Coronary artery (tissue), 2 donors: Measurements from ENCODE around the gene GNG10.
"Not testable (repeated sequence)": the region's sequence is repeated elsewhere in the genome, so short reads cannot be mapped to it uniquely, and the experiment has no call there.

Source experiments
- DNase-seq: peaks from one replicate; pipeline ENCODE4 v3.0.0-alpha.2; 2017; ENCODE audit warnings: low spot score
- H3K27ac ChIP-seq, 2 donors: fragments of 200-600 bp; sonication (generic); one replicate each; pipeline ENCODE4 v1.5.1; 2016 to 2019
- H3K4me3 ChIP-seq: fragments of 200-600 bp; sonication (generic); 2 replicates; pipeline ENCODE4 v1.5.1; 2016; ENCODE audit warnings: mild to moderate bottlenecking, moderate library complexity
- CTCF ChIP-seq: fragments of 200-600 bp; sonication (generic); IDR thresholded peaks from one replicate; pipeline ENCODE4 v1.5.1; 2019; ENCODE audit warnings: antibody characterized with exemption

GNG10 gene

GRCh38 chr9:111661150-111661801 is at the start of gene GNG10:
GNG10 (plus strand) TSS chr9:111661605; CDS start chr9:111661635, 30 bp downstream.
- Histone ChIP-seq H3K27ac (peak within 1 kb of the TSS; percentile 60 to 82), H3K4me3 (peak within 1 kb of the TSS; percentile 76)
- TF ChIP-seq CTCF = no peak
- DNase-seq = peak; percentile 71

DNA sequence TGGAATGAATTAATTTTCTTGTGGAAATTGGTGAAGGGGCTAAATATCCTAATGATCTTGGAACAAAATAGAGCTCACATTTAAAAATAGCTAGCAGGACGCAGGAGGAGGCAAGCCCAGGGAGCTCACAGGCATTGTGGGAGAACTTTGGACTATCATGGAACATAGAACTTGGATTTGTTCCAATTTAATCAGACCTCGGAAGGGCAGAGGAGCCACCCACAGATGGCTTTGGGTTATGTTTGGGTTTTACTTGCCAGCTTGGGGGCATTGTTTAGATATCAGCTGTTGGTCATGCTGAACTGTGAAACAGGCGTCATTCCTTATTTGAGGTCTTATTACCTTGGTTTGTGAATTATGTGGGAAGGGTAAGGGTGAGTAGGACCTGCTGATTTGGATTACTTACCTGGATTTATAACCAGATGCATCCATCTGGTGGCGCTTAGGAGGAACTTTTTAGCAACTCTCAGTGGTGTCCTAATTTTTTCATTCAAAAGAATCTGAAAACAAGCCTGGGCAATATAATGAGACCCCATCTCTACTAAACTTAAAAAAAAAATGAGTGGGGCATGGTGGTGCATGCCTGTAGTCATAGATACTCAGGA is 47.9 kb upstream of the GNG10 start:
- no peak for DNase-seq
- H3K4me3 ChIP-seq = no peak overlapping the region
- H3K27ac ChIP-seq = no peak overlapping the region
- TF ChIP-seq CTCF = no peak

DNA sequence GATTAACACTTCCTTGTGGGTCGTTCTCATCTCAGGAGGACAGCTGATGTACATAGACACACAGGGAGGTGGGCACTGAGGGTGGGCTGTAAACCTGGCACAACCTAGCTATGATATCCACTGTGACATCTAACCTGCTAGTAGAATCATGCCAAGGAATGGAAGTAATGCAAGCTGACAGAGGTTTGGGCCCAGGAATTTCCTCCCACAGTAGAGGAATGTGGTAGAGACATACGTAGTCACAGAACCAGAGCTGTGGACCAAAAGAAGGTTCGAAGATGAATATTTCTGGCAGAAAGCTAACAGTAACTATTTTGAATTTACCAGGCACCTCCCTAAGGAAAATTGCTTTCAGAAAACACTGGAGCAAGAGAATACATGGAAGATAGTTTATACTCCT is 45.5 kb upstream of the GNG10 start:
- Histone ChIP-seq H3K27ac (no peak overlapping the region), H3K4me3 (no peak overlapping the region)
- TF ChIP-seq CTCF = no peak
- no peak for DNase-seq

DNA sequence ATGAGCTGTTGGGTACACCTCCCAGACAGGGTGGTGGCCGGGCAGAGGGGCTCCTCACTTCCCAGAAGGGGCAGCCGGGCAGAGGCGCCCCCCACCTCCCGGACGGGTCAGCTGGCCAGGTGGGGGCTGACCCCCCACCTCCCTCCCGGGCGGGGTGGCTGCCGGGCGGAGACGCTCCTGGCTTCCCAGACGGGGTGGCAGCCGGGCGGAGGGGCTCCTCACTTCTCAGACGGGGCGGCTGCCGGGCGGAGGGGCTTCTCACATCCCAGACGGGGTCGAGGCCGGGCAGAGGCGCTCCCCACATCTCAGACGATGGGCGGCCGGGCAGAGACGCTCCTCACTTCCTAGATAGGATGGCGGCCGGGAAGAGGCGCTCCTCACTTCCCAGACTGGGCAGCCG is 44.1 kb upstream of the GNG10 start:
- not testable (repeated sequence) for DNase-seq, H3K27ac ChIP-seq, H3K4me3 ChIP-seq

- peak; percentile 86 for TF ChIP-seq CTCF
- Histone ChIP-seq H3K4me3 (no peak overlapping the region), H3K27ac (no peak overlapping the region)
- no peak for DNase-seq
Measured at GRCh38 chr9:111621895-111622480, 39.4 kb upstream of the GNG10 start.

DNA sequence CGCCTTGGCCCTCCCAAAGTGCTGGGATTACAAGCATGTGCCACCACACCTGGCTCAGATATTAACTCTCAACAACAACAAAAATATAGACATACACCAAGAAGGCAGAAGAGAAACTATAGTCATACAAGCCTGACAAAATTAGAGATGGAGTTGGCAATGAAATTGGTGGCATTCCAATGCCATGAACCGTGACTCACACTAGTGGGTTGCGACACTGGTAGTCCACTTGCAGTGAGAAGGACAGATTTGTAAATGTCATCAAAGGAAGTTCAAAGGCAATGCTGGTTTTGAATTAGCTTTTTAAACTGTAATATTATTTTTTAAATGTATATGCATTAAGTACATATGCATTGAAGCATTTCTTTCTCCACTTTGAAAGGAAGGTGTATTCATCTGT is 38.8 kb upstream of the GNG10 start:
- TF ChIP-seq CTCF = no peak

GRCh38 chr9:111627260-111627963 is 34.0 kb upstream of the GNG10 start:
- DNase-seq = no peak
- TF ChIP-seq CTCF = no peak
- Histone ChIP-seq H3K4me3 (no peak overlapping the region), H3K27ac (no peak overlapping the region)

More for the DNA sequence above, 38.8 kb upstream of the GNG10 start:
- H3K4me3 ChIP-seq = no peak overlapping the region
- no peak for DNase-seq
- H3K27ac ChIP-seq = no peak overlapping the region
